HG02759 (cell line): ENCODE data around the gene DOC2A.
"Not testable (repeated sequence)": the region's sequence is repeated elsewhere in the genome, so short reads cannot be mapped to it uniquely, and the experiment has no call there.

Experiments used
- ATAC-seq: cut with Tn5 transposase; IDR thresholded peaks from one replicate; pipeline ENCODE4 v1.9.1; 2021; ENCODE audit warnings: mild to moderate bottlenecking, moderate library complexity; ENCODE audit not compliant: unreplicated experiment

DOC2A gene

GRCh38 chr16:29974291-29975133 is 36.3 kb downstream of the DOC2A start:
- no peak for ATAC-seq

GRCh38 chr16:29973384-29974246 is 37.2 kb downstream of the DOC2A start, which contains the start of gene TAOK2:
Gene TAOK2, plus strand, starts transcription at chr16:29973868. Its CDS starts 3,905 bp downstream, at chr16:29977773.
- peak; percentile 96 for ATAC-seq

GRCh38 chr16:29972992-29973383 is 37.8 kb downstream of the DOC2A start:
- no peak for ATAC-seq

GRCh38 chr16:29972500-29972899 is 38.3 kb downstream of the DOC2A start:
- no peak for ATAC-seq

GRCh38 chr16:29971304-29971703 is 39.5 kb downstream of the DOC2A start:
- ATAC-seq, result no peak

- no peak for ATAC-seq
Measured at GRCh38 chr16:29968205-29968604, 42.6 kb downstream of the DOC2A start.

GRCh38 chr16:29963021-29963743 is 47.6 kb downstream of the DOC2A start:
- no peak for ATAC-seq

- no peak for ATAC-seq
Measured at GRCh38 chr16:29962344-29962994, 48.4 kb downstream of the DOC2A start.

GRCh38 chr16:29961479-29962343 is 49.1 kb downstream of the DOC2A start, which contains the start of gene TMEM219:
Gene TMEM219, plus strand, starts transcription at chr16:29962079. Its CDS starts 1,065 bp downstream, at chr16:29963144.
- ATAC-seq, result peak; percentile 88

- ATAC-seq, result no peak
Measured at GRCh38 chr16:29961127-29961478, 49.7 kb downstream of the DOC2A start.

- ATAC-seq, result not testable (repeated sequence)
Measured at GRCh38 chr16:29959821-29960220, 51.0 kb downstream of the DOC2A start.

GRCh38 chr16:29959293-29959692 is 51.5 kb downstream of the DOC2A start:
- ATAC-seq, result no peak

- ATAC-seq, result no peak
Measured at GRCh38 chr16:29958756-29959155, 52.1 kb downstream of the DOC2A start.
